Neutrophil (primary cell): ENCODE data around the gene ZC3H12D.

ENCODE experiments used
- H3K27ac ChIP-seq: fragments of 200-600 bp; sonication (generic); 2 replicates; pipeline ENCODE4 v1.5.1; 2016; ENCODE audit warnings: mild to moderate bottlenecking, moderate library complexity
- H3K27me3 ChIP-seq: fragments of 200-600 bp; sonication (generic); 2 replicates; pipeline ENCODE4 v1.6.0; 2016; ENCODE audit warnings: mild to moderate bottlenecking
- H3K36me3 ChIP-seq: fragments of 200-600 bp; sonication (generic); 2 replicates; pipeline ENCODE4 v1.5.1; 2017
- H3K4me1 ChIP-seq, 2 experiments: fragments of 200-600 bp in 1 of 2; sonication (generic) in 1 of 2; 1 replicate in 1 of 2; 2 replicates in 1 of 2; pipeline versions ENCODE4 v1.5.1 to v1.6.1; 2013 to 2016; ENCODE audit warnings: low read depth in 1 of 2, low read length in 1 of 2, mild to moderate bottlenecking in 1 of 2, moderate library complexity in 1 of 2; ENCODE audit not compliant: control insufficient read depth in 1 of 2, insufficient read depth in 1 of 2
- H3K4me3 ChIP-seq, 2 experiments: fragments of 200-600 bp in 1 of 2; sonication (generic) in 1 of 2; 1 replicate in 1 of 2; 2 replicates in 1 of 2; pipeline ENCODE4 v1.5.1; 2013 to 2016; ENCODE audit warnings: low read depth in 1 of 2, low read length in 1 of 2, mild to moderate bottlenecking in 1 of 2, moderate library complexity in 1 of 2
- H3K9me3 ChIP-seq: fragments of 200-600 bp; sonication (generic); 2 replicates; pipeline ENCODE4 v1.5.1; 2016
- TF ChIP-seq, protein P1 (sequence below): fragments of 200-600 bp; sonication (generic); IDR thresholded peaks from 2 replicates; pipeline ENCODE4 v1.5.1; 2016; ENCODE audit warnings: antibody characterized with exemption

ZC3H12D gene

DNA sequence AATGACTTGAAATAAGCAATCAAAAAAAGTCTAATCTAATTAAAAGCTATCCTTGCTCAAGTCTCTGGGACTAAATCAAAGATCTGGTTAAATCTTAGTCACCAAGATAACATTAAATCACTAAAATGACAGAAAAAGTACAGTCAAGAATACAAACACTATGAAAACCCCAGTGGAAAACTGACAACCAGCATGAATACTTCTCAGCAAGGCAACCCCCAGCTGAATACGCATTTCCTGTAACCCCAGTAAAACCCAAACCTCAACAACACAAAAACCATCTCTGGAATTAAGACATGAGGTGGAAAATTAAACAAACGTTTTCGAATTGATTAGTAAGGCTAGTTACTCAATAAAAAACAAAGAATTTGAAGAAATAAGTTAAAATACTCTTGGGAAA is 23.7 kb upstream of the ZC3H12D start:
- Histone ChIP-seq H3K36me3 (peaks cover 49% of the 10 kb centered on the region), H3K4me1 (no peaks in the 10 kb centered on the region), H3K27ac (no peak overlapping the region), H3K4me3 (no peak overlapping the region), H3K27me3 (no peaks in the 10 kb centered on the region), H3K9me3 (no peaks in the 10 kb centered on the region)
- TF ChIP-seq, protein P1, sequence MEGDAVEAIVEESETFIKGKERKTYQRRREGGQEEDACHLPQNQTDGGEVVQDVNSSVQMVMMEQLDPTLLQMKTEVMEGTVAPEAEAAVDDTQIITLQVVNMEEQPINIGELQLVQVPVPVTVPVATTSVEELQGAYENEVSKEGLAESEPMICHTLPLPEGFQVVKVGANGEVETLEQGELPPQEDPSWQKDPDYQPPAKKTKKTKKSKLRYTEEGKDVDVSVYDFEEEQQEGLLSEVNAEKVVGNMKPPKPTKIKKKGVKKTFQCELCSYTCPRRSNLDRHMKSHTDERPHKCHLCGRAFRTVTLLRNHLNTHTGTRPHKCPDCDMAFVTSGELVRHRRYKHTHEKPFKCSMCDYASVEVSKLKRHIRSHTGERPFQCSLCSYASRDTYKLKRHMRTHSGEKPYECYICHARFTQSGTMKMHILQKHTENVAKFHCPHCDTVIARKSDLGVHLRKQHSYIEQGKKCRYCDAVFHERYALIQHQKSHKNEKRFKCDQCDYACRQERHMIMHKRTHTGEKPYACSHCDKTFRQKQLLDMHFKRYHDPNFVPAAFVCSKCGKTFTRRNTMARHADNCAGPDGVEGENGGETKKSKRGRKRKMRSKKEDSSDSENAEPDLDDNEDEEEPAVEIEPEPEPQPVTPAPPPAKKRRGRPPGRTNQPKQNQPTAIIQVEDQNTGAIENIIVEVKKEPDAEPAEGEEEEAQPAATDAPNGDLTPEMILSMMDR = no peak

DNA sequence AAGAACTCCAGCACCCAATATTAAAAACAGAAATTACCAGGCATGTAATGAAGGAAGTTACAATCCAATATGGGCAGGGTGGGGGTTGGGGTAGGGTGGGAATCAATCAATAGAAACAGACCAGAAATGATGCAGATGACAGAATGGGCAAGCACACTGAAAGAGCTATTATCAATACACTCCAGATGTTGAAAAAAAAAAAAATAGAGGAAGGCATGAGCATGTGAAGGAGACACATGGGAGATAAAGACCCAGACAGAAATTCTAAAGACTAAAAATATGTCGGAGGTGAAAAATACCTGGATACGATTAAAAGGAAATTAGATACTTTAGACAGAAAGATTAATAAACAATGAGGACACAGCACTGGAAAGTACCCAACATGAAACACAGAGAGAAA is 19.1 kb upstream of the ZC3H12D start:
- H3K27ac ChIP-seq = no peak overlapping the region
- TF ChIP-seq, protein P1 = no peak
- peaks cover 34% of the 10 kb centered on the region for H3K36me3 ChIP-seq
- no peaks in the 10 kb centered on the region for H3K4me1 ChIP-seq
- H3K4me3 ChIP-seq = no peak overlapping the region
- H3K27me3 ChIP-seq = no peaks in the 10 kb centered on the region
- H3K9me3 ChIP-seq = no peaks in the 10 kb centered on the region

DNA sequence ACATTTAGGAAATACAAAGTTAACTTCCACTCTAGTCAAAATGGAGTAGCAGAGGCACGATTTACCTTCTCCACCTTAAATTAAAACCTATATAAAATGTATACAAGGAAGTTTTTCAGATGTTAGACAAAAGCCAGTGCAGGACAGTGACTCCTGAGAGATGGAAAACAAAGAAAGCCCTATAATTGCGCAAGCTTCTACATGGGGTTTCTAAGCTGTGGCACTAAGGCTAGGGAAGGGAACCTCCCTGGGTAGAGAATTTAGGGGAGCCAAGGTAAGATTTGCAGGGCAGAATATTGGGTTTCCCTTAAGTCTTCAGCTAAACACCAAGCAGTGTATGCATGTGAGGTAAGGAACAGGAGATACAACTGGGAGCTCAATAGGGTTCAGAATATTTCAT is 18.5 kb upstream of the ZC3H12D start:
- H3K4me1 ChIP-seq = no peaks in the 10 kb centered on the region
- H3K4me3 ChIP-seq = no peak overlapping the region
- no peak overlapping the region for H3K27ac ChIP-seq
- H3K36me3 ChIP-seq = peaks cover 34% of the 10 kb centered on the region
- TF ChIP-seq, protein P1 = no peak
- H3K27me3 ChIP-seq = no peaks in the 10 kb centered on the region
- H3K9me3 ChIP-seq = no peaks in the 10 kb centered on the region

DNA sequence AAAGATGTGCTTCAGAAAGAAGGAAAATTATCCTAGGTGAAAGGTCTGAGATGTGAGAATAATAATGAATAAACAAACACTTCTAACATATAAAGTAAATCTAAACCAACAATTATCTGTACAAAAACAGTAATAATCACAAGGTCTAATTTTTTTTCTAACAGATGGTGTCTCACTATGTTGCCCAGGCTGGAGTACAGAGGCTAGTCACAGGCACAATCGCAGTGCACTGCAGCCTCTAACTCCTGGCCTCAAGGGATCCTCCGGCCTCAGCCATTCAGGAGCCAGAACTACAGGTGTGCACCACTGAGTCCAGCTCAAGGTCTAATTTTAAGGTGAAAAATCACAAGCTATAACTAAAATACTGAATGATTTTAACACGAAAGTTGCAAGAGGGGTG is 17.0 kb upstream of the ZC3H12D start:
- TF ChIP-seq, protein P1 = no peak
- peaks cover 26% of the 10 kb centered on the region for H3K36me3 ChIP-seq
- no peak overlapping the region for H3K27ac ChIP-seq
- H3K27me3 ChIP-seq = no peaks in the 10 kb centered on the region
- no peaks in the 10 kb centered on the region for H3K9me3 ChIP-seq
- no peaks in the 10 kb centered on the region for H3K4me1 ChIP-seq
- H3K4me3 ChIP-seq = no peak overlapping the region

DNA sequence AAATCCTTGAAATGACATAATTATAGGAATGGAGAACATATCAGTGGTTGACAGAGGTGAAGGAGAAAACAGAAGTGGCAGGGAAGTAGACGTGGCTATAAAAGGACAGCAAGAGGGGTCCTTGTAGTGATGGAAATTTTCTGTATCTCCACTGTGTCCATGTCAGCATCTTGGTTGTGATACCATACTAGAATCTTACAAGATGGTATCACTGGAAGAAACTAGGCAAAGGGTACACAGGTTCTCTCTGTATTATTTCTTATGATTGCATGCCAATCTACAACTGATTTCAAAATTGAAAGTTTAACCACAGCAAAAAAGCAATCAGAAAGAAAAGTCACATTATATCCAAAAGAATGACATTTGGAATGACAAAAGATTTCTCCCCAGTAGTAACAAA is 16.4 kb upstream of the ZC3H12D start:
- H3K4me1 ChIP-seq = no peaks in the 10 kb centered on the region
- TF ChIP-seq, protein P1 = no peak
- H3K27ac ChIP-seq = no peak overlapping the region
- no peaks in the 10 kb centered on the region for H3K27me3 ChIP-seq
- H3K4me3 ChIP-seq = no peak overlapping the region
- no peaks in the 10 kb centered on the region for H3K9me3 ChIP-seq
- peaks cover 20% of the 10 kb centered on the region for H3K36me3 ChIP-seq

DNA sequence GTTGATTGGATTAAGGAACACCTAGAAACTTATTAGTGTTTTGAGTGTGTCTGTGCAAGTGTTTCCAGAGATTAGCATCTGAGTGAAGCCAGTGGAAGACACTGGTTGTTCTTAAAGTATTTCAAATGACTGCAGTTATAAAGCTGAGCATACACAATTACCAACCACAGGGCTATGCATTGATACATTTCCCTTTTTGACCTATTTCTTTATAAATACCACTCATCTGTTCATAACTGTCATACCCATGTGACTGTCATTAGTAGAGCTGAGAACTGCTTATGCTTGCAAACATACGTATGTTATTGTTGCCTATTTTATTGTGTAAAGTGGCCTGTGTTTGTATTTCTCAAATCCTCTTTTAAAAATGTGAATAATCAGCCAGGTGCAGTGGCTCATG is 15.3 kb upstream of the ZC3H12D start:
- Histone ChIP-seq H3K27me3 (no peaks in the 10 kb centered on the region), H3K4me1 (no peaks in the 10 kb centered on the region), H3K36me3 (peaks cover 11% of the 10 kb centered on the region), H3K27ac (no peak overlapping the region), H3K4me3 (no peak overlapping the region), H3K9me3 (no peaks in the 10 kb centered on the region)
- TF ChIP-seq, protein P1 = no peak
